ENCODE measurements around the gene ITPR1.

ITPR1 gene

GRCh38 chr3:4655145-4656045, 162.2 kb downstream of the ITPR1 start:
- DNase-seq, result no peak

DNA sequence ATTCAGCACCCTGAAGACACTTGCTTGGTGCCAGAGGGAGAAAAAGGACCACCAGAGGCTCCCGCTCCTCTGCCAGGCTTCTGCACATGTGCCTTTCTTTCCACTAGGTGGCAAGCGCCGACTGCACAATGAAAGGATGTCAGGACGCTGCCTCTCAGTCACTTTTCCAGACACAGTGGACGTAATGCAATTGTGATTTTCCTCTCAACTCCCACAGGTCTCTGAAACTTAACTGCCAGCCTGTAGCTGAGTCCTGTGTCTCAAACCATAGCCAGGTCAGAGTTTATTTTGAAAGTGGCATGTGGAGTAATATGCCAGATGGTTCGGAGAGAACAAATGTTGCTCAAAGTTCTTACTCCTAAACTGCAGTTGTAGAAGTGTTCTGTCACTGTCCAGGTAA, 162.9 kb downstream of the ITPR1 start:
- DNase-seq, result no peak

GRCh38 chr3:4656626-4657328, 163.6 kb downstream of the ITPR1 start:
- DNase-seq, result no peak

DNA sequence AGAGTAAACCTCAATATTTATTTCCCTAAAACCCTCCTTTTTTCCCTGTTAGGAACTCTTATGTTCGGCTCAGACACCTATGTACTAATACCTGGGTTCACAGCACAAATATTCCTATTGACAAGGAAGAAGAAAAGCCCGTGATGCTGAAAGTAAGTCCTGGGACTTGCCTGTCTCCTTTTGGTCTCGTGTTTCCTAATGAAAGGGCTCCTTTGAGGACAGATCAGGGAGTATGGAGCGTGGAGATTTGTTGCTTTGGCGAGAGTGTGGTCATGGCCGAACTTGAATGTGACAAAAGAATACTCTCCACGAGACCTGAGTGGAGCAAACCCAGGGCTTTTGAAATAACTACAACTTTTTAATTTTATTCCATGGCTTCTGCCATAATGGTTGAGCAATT, 167.8 kb downstream of the ITPR1 start:
- DNase-seq, result no peak

GRCh38 chr3:4664412-4664811, 171.3 kb downstream of the ITPR1 start:
- DNase-seq, result no peak

GRCh38 chr3:4665197-4665596, 172.0 kb downstream of the ITPR1 start:
- DNase-seq, result no peak

GRCh38 chr3:4666071-4666470, 172.9 kb downstream of the ITPR1 start:
- no peak for DNase-seq

DNA sequence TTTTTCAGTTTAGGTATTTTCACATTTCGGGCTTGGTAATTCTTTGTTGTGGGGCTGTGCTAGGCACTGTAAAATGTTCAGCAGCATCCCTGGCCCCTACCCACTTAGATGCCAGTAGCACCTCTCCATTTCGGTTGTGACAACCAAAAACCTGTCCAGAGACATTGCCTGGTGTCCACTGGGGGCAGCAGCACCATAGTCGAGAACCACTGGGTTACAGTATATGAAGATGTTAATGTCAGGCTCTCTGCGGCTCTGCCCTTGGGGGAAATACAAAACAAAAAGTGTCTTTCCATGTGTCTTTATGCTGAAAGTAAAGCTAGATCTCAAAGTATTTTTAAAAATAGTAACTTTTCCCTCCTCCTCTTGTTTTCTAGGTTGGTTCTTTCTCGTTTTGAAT, 177.2 kb downstream of the ITPR1 start:
- no peak for DNase-seq

DNA sequence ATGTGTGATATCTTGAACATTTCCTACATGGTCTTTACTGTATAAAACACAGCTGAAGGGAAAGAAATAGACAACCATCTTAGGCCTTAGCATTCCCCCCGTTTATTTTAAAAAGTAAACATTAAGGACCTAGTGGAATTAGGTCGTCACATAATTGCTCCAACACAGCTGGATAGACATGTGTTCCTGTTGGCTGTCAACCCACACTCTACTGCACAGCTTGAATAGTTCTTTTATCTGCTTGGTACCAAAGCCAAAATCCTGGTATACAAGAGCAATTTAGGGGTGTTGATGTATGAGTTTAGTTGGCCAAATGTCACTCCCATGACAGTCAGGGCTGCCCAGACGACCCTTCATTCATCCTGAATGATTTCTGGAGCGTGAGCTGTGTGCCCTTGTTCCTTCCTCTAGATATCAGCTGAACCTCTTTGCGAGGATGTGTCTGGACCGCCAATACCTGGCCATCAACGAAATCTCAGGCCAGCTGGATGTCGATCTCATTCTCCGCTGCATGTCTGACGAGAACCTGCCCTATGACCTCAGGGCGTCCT, 179.7 kb downstream of the ITPR1 start:
- DNase-seq, result no peak

DNA sequence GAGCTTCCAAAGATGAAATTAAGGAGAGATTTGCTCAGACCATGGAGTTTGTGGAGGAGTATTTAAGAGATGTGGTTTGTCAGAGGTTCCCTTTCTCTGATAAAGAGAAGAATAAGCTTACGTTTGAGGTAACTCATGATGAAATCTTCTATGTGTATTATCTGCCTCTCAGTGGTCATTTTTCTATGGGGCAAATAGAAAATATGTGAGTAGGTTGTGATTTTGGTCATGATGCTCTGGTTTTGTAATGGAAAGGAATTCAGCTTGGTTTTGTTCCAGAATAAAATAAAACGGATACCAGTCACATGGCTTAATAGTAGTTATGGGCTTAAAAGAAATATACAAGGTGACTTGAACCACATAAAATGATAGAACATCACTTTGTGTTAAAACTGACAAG, 181.1 kb downstream of the ITPR1 start:
- no peak for DNase-seq

DNA sequence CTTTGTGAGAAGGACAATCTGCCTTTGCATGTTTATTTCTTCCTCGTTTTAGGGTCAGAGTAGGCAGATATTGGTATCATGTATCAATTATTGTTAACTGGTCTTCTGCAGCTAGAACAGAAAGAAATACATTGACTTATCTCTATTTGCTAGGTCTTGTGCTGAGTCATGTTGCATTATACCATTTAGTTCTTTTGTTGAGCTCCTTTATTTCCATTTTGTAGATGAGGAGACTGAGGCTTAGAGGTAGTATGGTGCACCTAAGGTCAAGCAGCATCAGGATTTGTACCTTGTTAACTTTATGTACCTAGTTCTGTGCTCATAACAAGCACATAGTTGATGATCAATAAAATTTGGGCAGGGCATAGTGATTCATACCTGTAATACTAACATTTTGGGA, 182.6 kb downstream of the ITPR1 start:
- no peak for DNase-seq

DNA sequence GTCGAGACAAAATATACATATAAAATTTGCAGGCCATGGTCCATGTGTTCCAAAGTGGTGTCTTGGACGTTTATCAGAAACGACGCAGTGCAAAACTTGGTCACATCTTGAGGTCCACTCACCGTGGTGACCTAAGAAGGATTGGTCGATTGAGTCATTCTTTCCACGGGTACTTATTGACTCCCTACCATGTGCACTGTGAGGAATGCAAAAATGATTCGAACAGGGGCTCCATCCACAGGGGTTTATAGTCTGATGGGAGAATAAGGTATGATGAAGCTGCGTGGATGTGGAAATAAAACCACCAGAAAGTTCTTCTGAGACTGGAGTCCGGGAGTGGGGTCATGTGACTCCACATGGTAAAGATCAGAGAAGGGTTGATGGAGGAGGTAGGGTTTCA, 185.2 kb downstream of the ITPR1 start:
- DNase-seq, result no peak

GRCh38 chr3:4680227-4680691, 187.1 kb downstream of the ITPR1 start:
- no peak for DNase-seq

DNA sequence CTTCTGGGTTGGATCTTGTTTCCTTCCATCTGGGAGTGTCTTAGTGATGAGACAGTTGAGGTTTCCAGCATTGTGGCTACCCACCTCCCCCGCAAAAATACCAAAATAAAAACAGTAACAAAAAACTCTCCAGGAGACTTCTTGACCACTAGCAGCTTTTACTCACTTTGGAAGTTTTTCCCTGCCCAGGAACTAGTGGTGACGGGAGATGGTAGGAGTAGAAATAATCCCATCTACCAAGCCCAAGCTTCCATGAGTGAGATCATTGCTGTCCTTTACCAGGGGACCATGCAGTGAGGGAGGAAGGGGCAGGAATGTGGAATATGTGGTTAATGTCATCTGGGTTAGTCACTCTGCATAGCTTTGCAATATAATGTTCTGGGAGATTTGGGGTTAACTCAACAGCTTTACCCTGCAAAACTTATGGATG, 187.7 kb downstream of the ITPR1 start:
- no peak for DNase-seq

- no peak for DNase-seq
These were observed 188.2 kb downstream of the ITPR1 start for GRCh38 chr3:4681301-4681700.

DNA sequence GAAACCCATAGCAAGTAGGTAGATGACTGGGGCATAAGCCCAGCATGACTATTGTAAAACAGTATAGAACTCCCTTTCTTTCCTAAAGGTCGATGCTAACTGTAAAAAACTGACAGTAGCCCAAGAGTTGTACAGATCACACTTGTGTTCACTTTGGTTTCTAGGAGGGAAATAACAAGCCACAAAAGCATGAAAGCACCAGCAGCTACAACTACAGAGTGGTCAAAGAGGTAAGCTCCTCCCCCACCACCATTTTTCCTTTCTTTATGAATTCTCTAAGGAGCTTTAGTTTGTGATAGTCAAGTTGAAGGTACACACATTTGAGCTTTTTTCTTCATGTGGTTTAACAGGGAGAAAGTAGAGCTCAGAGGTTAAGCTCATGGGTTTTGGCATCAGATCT, 191.0 kb downstream of the ITPR1 start:
- no peak for DNase-seq

DNA sequence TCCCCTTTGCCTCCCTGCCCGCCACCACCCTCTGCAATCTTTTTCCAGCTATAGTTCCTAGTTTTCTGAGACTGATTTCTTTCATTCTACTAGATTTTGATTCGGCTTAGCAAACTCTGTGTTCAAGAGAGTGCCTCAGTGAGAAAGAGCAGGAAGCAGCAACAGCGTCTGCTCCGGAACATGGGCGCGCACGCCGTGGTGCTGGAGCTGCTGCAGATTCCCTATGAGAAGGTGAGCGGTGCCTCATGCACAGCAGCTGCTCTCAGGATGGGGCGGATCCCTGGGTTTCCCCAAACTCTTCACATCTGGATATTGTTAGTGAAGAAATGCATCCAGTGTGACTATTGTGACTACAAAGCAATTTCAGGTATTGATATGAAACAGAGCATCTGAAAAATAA, 191.8 kb downstream of the ITPR1 start:
- DNase-seq, result no peak

GRCh38 chr3:4685673-4686345, 192.7 kb downstream of the ITPR1 start:
- no peak for DNase-seq

GRCh38 chr3:4686619-4687018, 193.5 kb downstream of the ITPR1 start:
- no peak for DNase-seq

DNA sequence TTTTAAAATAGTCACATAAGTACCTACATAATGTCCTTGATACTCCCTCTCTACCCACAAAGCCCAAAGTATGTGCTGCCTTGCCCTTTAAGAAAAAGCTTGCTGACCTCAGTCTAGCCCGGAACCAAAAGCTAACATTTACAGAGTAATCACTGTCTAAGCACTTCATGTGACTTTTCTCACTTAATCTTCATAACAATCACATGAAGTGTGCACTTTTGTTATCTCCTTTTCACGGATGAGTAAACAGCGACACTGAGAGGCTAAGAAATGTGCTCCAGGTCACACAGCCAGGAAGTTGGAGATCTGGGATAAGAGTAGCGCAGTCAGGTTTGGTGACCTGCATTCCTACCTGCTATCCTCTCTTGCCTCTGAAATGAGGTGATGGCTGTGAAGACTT, 194.0 kb downstream of the ITPR1 start:
- DNase-seq, result no peak

DNA sequence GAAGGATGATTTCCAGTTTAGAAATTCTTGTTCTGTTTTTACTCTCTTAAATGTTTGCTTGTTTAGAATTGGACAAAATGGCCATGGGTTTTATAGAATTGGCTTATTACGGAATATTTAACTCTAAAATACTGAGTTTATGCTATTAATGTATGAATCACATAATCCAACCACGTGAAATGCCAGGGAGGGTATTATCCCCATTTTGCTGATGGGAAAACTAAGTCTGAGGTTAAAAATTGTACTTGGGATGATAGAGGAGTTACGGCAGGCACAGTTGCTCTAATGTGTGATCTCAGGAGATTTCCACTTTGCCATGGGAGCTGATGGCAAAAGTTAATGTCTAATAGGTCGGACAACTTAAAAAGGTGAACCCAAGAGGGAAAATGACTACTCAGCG, 194.4 kb downstream of the ITPR1 start:
- no peak for DNase-seq

DNA sequence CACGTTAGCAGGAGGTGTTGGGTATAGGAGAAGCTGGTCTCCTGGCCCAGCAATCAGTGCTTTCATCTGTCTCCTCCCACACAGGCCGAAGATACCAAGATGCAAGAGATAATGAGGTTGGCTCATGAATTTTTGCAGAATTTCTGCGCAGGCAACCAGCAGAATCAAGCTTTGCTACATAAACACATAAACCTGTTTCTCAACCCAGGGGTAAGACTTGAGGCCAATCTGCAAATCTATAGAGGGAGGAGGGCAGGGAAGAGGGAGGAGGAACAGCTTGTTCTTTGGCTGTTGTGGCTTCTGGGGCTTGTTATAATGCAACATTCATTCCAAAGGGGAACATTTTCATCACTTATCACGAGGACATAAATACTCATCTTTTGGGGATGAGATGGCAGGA, 195.3 kb downstream of the ITPR1 start:
- DNase-seq, result no peak

DNA sequence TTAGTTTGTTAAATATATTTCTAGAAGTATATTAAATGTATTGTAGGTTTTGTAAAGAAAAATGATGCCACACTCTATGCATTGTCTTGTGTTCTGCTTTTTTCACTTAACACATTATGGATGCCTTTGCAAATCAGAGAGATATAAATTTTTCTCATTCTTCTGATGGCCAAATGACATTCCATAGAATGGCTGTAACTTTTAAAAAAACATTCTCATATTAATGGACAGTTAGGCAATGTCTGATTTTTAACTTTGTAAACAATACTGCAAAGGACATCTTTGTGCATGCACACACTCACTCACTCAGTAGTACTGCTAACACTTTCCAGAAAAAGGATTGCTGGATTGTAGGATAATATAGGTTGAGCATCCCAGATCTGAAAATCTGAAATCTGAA, 195.9 kb downstream of the ITPR1 start:
- DNase-seq, result no peak

All from stimulated activated CD4-positive, alpha-beta T cell treated with anti-CD3 and anti-CD28 coated beads, Interleukin-15, amount 100 ng/mL, for 24 hours (primary cell).